ENCODE data around the gene NDST4.

NDST4 gene

GRCh38 chr4:115149106-115149505, 35.7 kb upstream of the NDST4 start:
- DNase-seq (ENCODE audit: low spot score): no peak
- in situ Hi-C loops (cut with MboI; ENCODE audit: low pct_unique_long_range_greater_than_20kb, low sequenced_read_pairs, unreplicated experiment): no loop called here
- no peak for TF ChIP-seq CTCF (IDR thresholded peaks at IDR 0.05; ENCODE audit: extremely low read depth, insufficient read depth, missing control alignments)

GRCh38 chr4:115145393-115146160, 32.2 kb upstream of the NDST4 start:
- in situ Hi-C loops (cut with MboI; ENCODE audit: low pct_unique_long_range_greater_than_20kb, low sequenced_read_pairs, unreplicated experiment): no loop called here
- no peak for TF ChIP-seq CTCF (IDR thresholded peaks at IDR 0.05; ENCODE audit: extremely low read depth, insufficient read depth, missing control alignments)
- DNase-seq (ENCODE audit: low spot score): no peak

- no peak for DNase-seq (ENCODE audit: low spot score)
- in situ Hi-C loops (cut with MboI; ENCODE audit: low pct_unique_long_range_greater_than_20kb, low sequenced_read_pairs, unreplicated experiment): no loop called here
These were observed 14.6 kb upstream of the NDST4 start for GRCh38 chr4:115128037-115128436.

GRCh38 chr4:115126491-115126890, 13.1 kb upstream of the NDST4 start:
- in situ Hi-C loops (cut with MboI; ENCODE audit: low pct_unique_long_range_greater_than_20kb, low sequenced_read_pairs, unreplicated experiment): no loop called here
- DNase-seq (ENCODE audit: low spot score): no peak
- TF ChIP-seq CTCF (IDR thresholded peaks at IDR 0.05; ENCODE audit: extremely low read depth, insufficient read depth, missing control alignments): no peak

More at GRCh38 chr4:115128037-115128436, 14.6 kb upstream of the NDST4 start:
- no peak for TF ChIP-seq CTCF (IDR thresholded peaks at IDR 0.05; ENCODE audit: extremely low read depth, insufficient read depth, missing control alignments)

GRCh38 chr4:115121351-115122043, 8.1 kb upstream of the NDST4 start:
- no peak for TF ChIP-seq CTCF (IDR thresholded peaks at IDR 0.05; ENCODE audit: extremely low read depth, insufficient read depth, missing control alignments)
- no peak for DNase-seq (ENCODE audit: low spot score)
- in situ Hi-C loops (cut with MboI; ENCODE audit: low pct_unique_long_range_greater_than_20kb, low sequenced_read_pairs, unreplicated experiment): no loop called here

- no peak for DNase-seq (ENCODE audit: low spot score)
- in situ Hi-C loops (cut with MboI; ENCODE audit: low pct_unique_long_range_greater_than_20kb, low sequenced_read_pairs, unreplicated experiment): no loop called here
These were observed 6.5 kb upstream of the NDST4 start for GRCh38 chr4:115119804-115120352.

More at GRCh38 chr4:115119804-115120352, 6.5 kb upstream of the NDST4 start:
- TF ChIP-seq CTCF (IDR thresholded peaks at IDR 0.05; ENCODE audit: extremely low read depth, insufficient read depth, missing control alignments): no peak
